WTC11 (cell line): ENCODE results near the gene RNF126. TPM values are rescaled to one million over a fixed set of nuclear protein-coding genes. Genes with fewer than 3 reads are reported as not detected.

Source experiments
- ATAC-seq: fragments of 200-7000 bp; cut with Tn5 transposase; 2 replicates; pipeline ENCODE4 v1.10.0; 2021; ENCODE audit warnings: mild to moderate bottlenecking, moderate library complexity
- CTCF ChIA-PET: fragments of 300-600 bp; sonication (Branson Sonifier 250); formaldehyde crosslinking; loops from one replicate; lab custom pipeline; 2021; ENCODE audit warnings: antibody characterized with exemption; lab: Charles Lee
- POLR2A ChIA-PET: fragments of 350-600 bp; sonication (Branson Sonifier 250); formaldehyde crosslinking; loops from one replicate; lab custom pipeline; 2021; ENCODE audit warnings: antibody characterized with exemption; lab: Charles Lee
- DNase-seq: peaks from one replicate; pipeline ENCODE4 v3.0.0; 2021; ENCODE audit warnings: low spot score
- H3K27ac Mint-ChIP-seq: 2 replicates; pipeline ENCODE4 v1.8.0; 2021; ENCODE audit warnings: mixed read lengths
- H3K27me3 Mint-ChIP-seq: 2 replicates; pipeline ENCODE4 v1.8.0; 2021; ENCODE audit warnings: low read depth, mild to moderate bottlenecking, moderate library complexity, mixed read lengths
- H3K36me3 Mint-ChIP-seq: 2 replicates; pipeline ENCODE4 v1.8.0; 2021; ENCODE audit warnings: mixed read lengths
- H3K4me1 Mint-ChIP-seq: 2 replicates; pipeline ENCODE4 v1.8.0; 2022; ENCODE audit warnings: mixed read lengths
- H3K4me3 Mint-ChIP-seq: 2 replicates; pipeline ENCODE4 v1.8.0; 2021; ENCODE audit warnings: mild to moderate bottlenecking, moderate library complexity, mixed read lengths
- H3K9me3 Mint-ChIP-seq: 2 replicates; pipeline ENCODE4 v1.8.0; 2021; ENCODE audit warnings: mixed read lengths
- ATF1 ChIP-seq: sonication (generic); formaldehyde crosslinking; IDR thresholded peaks from 2 replicates; pipeline ENCODE4 v1.8.1; 2023; ENCODE audit warnings: mild to moderate bottlenecking, moderate library complexity, missing genetic modification reagents
- CREM ChIP-seq: sonication (generic); formaldehyde crosslinking; IDR thresholded peaks from 2 replicates; pipeline ENCODE4 v1.8.1; 2022; ENCODE audit warnings: mild to moderate bottlenecking, missing genetic modification reagents, moderate library complexity
- E2F4 ChIP-seq: sonication (generic); formaldehyde crosslinking; IDR thresholded peaks from 2 replicates; pipeline ENCODE4 v1.8.1; 2022; ENCODE audit warnings: low read depth, mild to moderate bottlenecking, moderate library complexity, missing genetic modification reagents, borderline replicate concordance
- ERG ChIP-seq: fragments of 250-450 bp; sonication (Bioruptor Pico); IDR thresholded peaks from 2 replicates; pipeline ENCODE4 v1.8.0; 2021; ENCODE audit warnings: mild to moderate bottlenecking
- ETV6 ChIP-seq: sonication (generic); formaldehyde crosslinking; IDR thresholded peaks from 2 replicates; pipeline ENCODE4 v1.8.1; 2022; ENCODE audit warnings: mild to moderate bottlenecking, missing genetic modification reagents
- FOXP1 ChIP-seq: sonication (generic); formaldehyde crosslinking; IDR thresholded peaks from 2 replicates; pipeline ENCODE4 v1.8.0; 2022; ENCODE audit warnings: missing genetic modification reagents, mild to moderate bottlenecking, moderate library complexity, borderline replicate concordance
- GRHL2 ChIP-seq: fragments of 250-450 bp; sonication (Bioruptor Pico); IDR thresholded peaks from 2 replicates; pipeline ENCODE4 v1.8.0; 2022; ENCODE audit warnings: mild to moderate bottlenecking, moderate library complexity; ENCODE audit not compliant: insufficient replicate concordance, severe bottlenecking
- JAZF1 ChIP-seq: fragments of 250-450 bp; sonication (Bioruptor Pico); IDR thresholded peaks from 2 replicates; pipeline ENCODE4 v1.9.0; 2021; ENCODE audit warnings: moderate library complexity, mild to moderate bottlenecking, inconsistent platforms
- JUN ChIP-seq: sonication (generic); formaldehyde crosslinking; IDR thresholded peaks from 2 replicates; pipeline ENCODE4 v1.8.0; 2023; ENCODE audit warnings: mild to moderate bottlenecking, missing genetic modification reagents
- NFATC4 ChIP-seq: fragments of 250-450 bp; sonication (Bioruptor Pico); IDR thresholded peaks from 2 replicates; pipeline ENCODE4 v1.9.0; 2021; ENCODE audit warnings: mild to moderate bottlenecking
- NFE2L1 ChIP-seq: sonication (generic); formaldehyde crosslinking; IDR thresholded peaks from 2 replicates; pipeline ENCODE4 v1.8.1; 2023; ENCODE audit warnings: missing genetic modification reagents
- STAT6 ChIP-seq: sonication (generic); formaldehyde crosslinking; conservative IDR thresholded peaks from 2 replicates; pipeline ENCODE4 v1.8.1; 2023; ENCODE audit warnings: mild to moderate bottlenecking, low read depth, missing genetic modification reagents, moderate library complexity
- USF2 ChIP-seq: sonication (generic); formaldehyde crosslinking; IDR thresholded peaks from 2 replicates; pipeline ENCODE4 v1.8.1; 2023; ENCODE audit warnings: mild to moderate bottlenecking, missing genetic modification reagents, moderate library complexity
- ZNF263 ChIP-seq: sonication (generic); formaldehyde crosslinking; IDR thresholded peaks from 2 replicates; pipeline ENCODE4 v1.8.1; 2022; ENCODE audit warnings: low read depth, mild to moderate bottlenecking, moderate library complexity, missing genetic modification reagents
- ZNF396 ChIP-seq: fragments of 250-450 bp; sonication (Bioruptor Pico); IDR thresholded peaks from 2 replicates; pipeline ENCODE4 v1.8.0; 2021; ENCODE audit warnings: mild to moderate bottlenecking, moderate library complexity, borderline replicate concordance
- ZNF671 ChIP-seq: fragments of 250-450 bp; sonication (Bioruptor Pico); IDR thresholded peaks from 2 replicates; pipeline ENCODE4 v1.8.0; 2021; ENCODE audit warnings: mild to moderate bottlenecking
- total RNA-seq: library from RNA; stranded (reverse); gene quantifications from 3 replicates; pipeline ENCODE4 v1.2.3, GENCODE V29; 2021
- TF ChIP-seq, protein P1 (sequence below): sonication (generic); formaldehyde crosslinking; IDR thresholded peaks from 2 replicates; pipeline ENCODE4 v1.8.1; 2022; ENCODE audit warnings: mild to moderate bottlenecking, missing genetic modification reagents, moderate library complexity, borderline replicate concordance
- TF ChIP-seq, protein P2 (sequence below): fragments of 250-450 bp; sonication (Bioruptor Pico); IDR thresholded peaks from 2 replicates; pipeline ENCODE4 v2.1.2; 2022; ENCODE audit warnings: mild to moderate bottlenecking, moderate library complexity
- TF ChIP-seq, protein P3 (sequence below): sonication (generic); formaldehyde crosslinking; IDR thresholded peaks from 2 replicates; pipeline ENCODE4 v1.8.0; 2022; ENCODE audit warnings: mild to moderate bottlenecking, missing genetic modification reagents

The RNF126 gene
- total RNA-seq, 1 experiment from 2014 or later: 84.4 TPM

- TF ChIP-seq STAT6 (no peak), ATF1 (no peak), GRHL2 (CRISPR knock-in tag) (no peak)
- TF ChIP-seq, protein P1, sequence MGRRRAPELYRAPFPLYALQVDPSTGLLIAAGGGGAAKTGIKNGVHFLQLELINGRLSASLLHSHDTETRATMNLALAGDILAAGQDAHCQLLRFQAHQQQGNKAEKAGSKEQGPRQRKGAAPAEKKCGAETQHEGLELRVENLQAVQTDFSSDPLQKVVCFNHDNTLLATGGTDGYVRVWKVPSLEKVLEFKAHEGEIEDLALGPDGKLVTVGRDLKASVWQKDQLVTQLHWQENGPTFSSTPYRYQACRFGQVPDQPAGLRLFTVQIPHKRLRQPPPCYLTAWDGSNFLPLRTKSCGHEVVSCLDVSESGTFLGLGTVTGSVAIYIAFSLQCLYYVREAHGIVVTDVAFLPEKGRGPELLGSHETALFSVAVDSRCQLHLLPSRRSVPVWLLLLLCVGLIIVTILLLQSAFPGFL (CRISPR knock-in tag): no peak
Observed at GRCh38 chr19:652467-653389, 10.3 kb downstream of the RNF126 start (continued).

- POLR2A ChIA-PET: no interaction called here
- H3K36me3 Mint-ChIP-seq: no peaks in the 10 kb centered on the region
- DNase-seq (no peak), ATAC-seq (no peak)
- no peak overlapping the region for H3K27ac Mint-ChIP-seq
- H3K4me1 Mint-ChIP-seq: no peaks in the 10 kb centered on the region
- CTCF ChIA-PET: no interaction called here
- TF ChIP-seq USF2 (CRISPR knock-in tag) (no peak), ERG (CRISPR knock-in tag) (no peak), ZNF396 (no peak), JAZF1 (CRISPR knock-in tag) (no peak), NFE2L1 (CRISPR knock-in tag) (no peak), GRHL2 (CRISPR knock-in tag) (no peak), E2F4 (CRISPR knock-in tag) (no peak), ETV6 (CRISPR knock-in tag) (no peak)
- H3K27me3 Mint-ChIP-seq: no peaks in the 10 kb centered on the region
- no peak overlapping the region for H3K4me3 Mint-ChIP-seq
- no peaks in the 10 kb centered on the region for H3K9me3 Mint-ChIP-seq
Observed at GRCh38 chr19:651991-652390, 11.0 kb downstream of the RNF126 start.

- ChIA-PET POLR2A (no interaction called here), CTCF (no interaction called here)
- ATAC-seq (no peak), DNase-seq (no peak)
- no peaks in the 10 kb centered on the region for H3K27me3 Mint-ChIP-seq
- H3K27ac Mint-ChIP-seq: no peak overlapping the region
- no peaks in the 10 kb centered on the region for H3K4me1 Mint-ChIP-seq
- H3K4me3 Mint-ChIP-seq: no peak overlapping the region
- H3K36me3 Mint-ChIP-seq: no peaks in the 10 kb centered on the region
- H3K9me3 Mint-ChIP-seq: no peaks in the 10 kb centered on the region
- TF ChIP-seq, protein P2, sequence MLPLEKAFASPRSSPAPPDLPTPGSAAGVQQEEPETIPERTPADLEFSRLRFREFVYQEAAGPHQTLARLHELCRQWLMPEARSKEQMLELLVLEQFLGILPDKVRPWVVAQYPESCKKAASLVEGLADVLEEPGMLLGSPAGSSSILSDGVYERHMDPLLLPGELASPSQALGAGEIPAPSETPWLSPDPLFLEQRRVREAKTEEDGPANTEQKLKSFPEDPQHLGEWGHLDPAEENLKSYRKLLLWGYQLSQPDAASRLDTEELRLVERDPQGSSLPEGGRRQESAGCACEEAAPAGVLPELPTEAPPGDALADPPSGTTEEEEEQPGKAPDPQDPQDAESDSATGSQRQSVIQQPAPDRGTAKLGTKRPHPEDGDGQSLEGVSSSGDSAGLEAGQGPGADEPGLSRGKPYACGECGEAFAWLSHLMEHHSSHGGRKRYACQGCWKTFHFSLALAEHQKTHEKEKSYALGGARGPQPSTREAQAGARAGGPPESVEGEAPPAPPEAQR (CRISPR knock-in tag): no peak
- TF ChIP-seq, protein P1 (CRISPR knock-in tag): no peak
- no peak for TF ChIP-seq CREM (CRISPR knock-in tag)
- no peak for TF ChIP-seq ZNF263 (CRISPR knock-in tag)
- no peak for TF ChIP-seq FOXP1
- no peak for TF ChIP-seq E2F4 (CRISPR knock-in tag)
- TF ChIP-seq NFATC4 (CRISPR knock-in tag): no peak
- TF ChIP-seq, protein P3, sequence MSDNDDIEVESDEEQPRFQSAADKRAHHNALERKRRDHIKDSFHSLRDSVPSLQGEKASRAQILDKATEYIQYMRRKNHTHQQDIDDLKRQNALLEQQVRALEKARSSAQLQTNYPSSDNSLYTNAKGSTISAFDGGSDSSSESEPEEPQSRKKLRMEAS (CRISPR knock-in tag): no peak
- no peak for TF ChIP-seq ZNF671 (CRISPR knock-in tag)
- TF ChIP-seq JUN (CRISPR knock-in tag): no peak
Observed at GRCh38 chr19:651114-651818, 11.7 kb downstream of the RNF126 start.
